Measurements from ENCODE around the gene USP25. TPM values are rescaled to one million over a fixed set of nuclear protein-coding genes. Genes with fewer than 3 reads are reported as not detected.

The USP25 gene
- total and polyA plus RNA-seq, 3 donors from 2014 or later, result 69.2 to 123 (median 69.9) TPM

DNA sequence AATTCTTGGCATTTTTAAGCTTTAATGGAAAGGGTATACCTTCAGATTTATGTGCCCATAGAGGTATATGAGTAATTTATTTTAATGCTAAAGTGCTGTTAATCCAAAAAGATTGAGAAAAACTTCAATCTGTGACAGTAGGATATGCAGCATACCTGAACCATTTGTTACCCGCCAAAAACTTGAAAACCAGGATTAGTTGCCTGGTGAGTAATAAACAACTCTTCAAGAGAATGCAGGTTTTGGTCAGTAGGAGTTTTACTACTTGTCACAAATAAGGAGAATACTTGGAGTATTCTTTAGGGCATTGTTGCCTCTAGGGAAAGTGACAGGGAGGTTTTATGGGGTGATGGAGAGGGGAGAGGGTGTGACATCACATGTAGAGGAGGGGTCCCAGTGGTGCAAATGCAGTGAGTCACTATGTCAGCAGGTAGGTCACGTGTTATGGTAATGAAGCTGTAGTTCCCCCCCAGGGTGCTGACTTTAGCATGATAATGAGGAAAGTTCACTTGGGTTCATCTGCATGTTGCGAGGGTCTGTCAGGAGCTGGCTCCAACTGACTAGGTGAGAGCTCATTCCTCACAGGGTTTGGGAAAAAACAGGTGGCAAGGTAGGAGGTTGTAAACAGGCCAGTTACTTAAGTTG is 23.1 kb downstream of the USP25 start:
- WGBS, 2 donors, result 89 to 95% methylated on average over 3 of the region's 3 CpGs
- TF ChIP-seq CTCF (IDR thresholded peaks at IDR 0.05) (no peak), POLR2A (IDR thresholded peaks at IDR 0.05) (no peak)
- H3K4me3 ChIP-seq, result no peak overlapping the region
- intact Hi-C loops (cut with DNase I; ENCODE audit: low total_unique reads), result no loop called here
- no peaks in the 10 kb centered on the region for H3K27me3 ChIP-seq
- no peak for DNase-seq
- no peaks in the 10 kb centered on the region for H3K36me3 ChIP-seq (ENCODE audit: low read depth, missing control alignments)
- H3K27ac ChIP-seq, result no peak overlapping the region
- no peaks in the 10 kb centered on the region for H3K9me3 ChIP-seq
- H3K4me1 ChIP-seq, result peaks cover 9% of the 10 kb centered on the region

DNA sequence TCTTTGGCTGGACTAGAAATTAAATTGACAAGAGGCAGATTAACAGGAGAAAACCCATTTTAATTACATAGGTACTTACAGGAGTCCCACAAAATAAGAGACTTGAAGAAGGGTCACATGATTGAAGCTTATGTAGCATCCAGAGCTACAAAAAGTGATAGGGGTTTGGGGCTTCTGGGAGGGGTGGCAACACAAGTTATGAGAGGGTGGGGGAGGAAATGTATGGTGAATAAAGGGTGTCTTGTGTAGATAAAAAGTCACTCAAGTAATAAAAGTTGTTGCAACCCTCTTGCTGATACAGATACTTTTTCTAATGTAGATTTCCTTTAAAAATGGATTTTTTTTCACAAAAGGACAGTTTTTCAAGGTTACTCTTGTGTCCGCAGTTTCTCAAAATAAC is 24.0 kb downstream of the USP25 start:
- Histone ChIP-seq H3K27ac (no peak overlapping the region), H3K9me3 (no peaks in the 10 kb centered on the region), H3K36me3 (ENCODE audit: low read depth, missing control alignments) (no peaks in the 10 kb centered on the region), H3K4me3 (no peak overlapping the region), H3K4me1 (peaks cover 9% of the 10 kb centered on the region), H3K27me3 (no peaks in the 10 kb centered on the region)
- no peak for TF ChIP-seq CTCF (IDR thresholded peaks at IDR 0.05)
- no peak for TF ChIP-seq POLR2A (IDR thresholded peaks at IDR 0.05)
- WGBS, 2 donors, result 59 to 84% methylated on average over 1 of the region's 1 CpG
- intact Hi-C loops (cut with DNase I; ENCODE audit: low total_unique reads), result no loop called here
- no peak for DNase-seq

- H3K9me3 ChIP-seq, result no peaks in the 10 kb centered on the region
- DNase-seq, result no peak
- intact Hi-C loops (cut with DNase I; ENCODE audit: low total_unique reads), result no loop called here
- no peak overlapping the region for H3K27ac ChIP-seq
- no peaks in the 10 kb centered on the region for H3K36me3 ChIP-seq (ENCODE audit: low read depth, missing control alignments)
- no peaks in the 10 kb centered on the region for H3K27me3 ChIP-seq
- peaks cover 2% of the 10 kb centered on the region for H3K4me1 ChIP-seq
- TF ChIP-seq CTCF (IDR thresholded peaks at IDR 0.05) (no peak), POLR2A (IDR thresholded peaks at IDR 0.05) (no peak)
- 61 to 64% methylated on average over 1 of the region's 1 CpG for WGBS, 2 donors
- H3K4me3 ChIP-seq, result no peak overlapping the region
These were observed 24.9 kb downstream of the USP25 start for GRCh38 chr21:15754640-15755039.

DNA sequence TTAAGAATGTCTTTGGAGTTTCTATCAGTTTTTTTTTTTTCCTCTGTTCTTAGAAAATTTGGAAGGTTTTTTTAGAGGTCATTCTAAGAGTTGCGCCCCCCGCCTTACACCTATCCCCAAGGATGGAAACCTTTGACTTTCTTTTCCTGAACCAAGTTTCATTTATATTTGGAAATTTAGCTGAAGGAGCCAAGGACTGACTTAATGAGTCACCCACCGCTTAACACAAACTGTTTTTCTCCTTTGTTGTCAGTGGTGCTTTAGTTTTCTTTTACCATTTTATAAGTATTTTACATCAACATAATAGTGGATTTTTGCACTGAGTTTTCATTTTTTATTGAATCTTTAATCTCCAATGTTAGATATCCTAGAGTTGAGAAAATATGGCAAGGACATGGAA is 25.3 kb downstream of the USP25 start:
- no peaks in the 10 kb centered on the region for H3K9me3 ChIP-seq
- TF ChIP-seq CTCF (IDR thresholded peaks at IDR 0.05) (no peak), POLR2A (IDR thresholded peaks at IDR 0.05) (no peak)
- H3K27ac ChIP-seq, result no peak overlapping the region
- H3K36me3 ChIP-seq (ENCODE audit: low read depth, missing control alignments), result no peaks in the 10 kb centered on the region
- DNase-seq, result no peak
- no peaks in the 10 kb centered on the region for H3K4me1 ChIP-seq
- WGBS, 2 donors, result 86 to 93% methylated on average over 3 of the region's 3 CpGs
- H3K4me3 ChIP-seq, result no peak overlapping the region
- intact Hi-C loops (cut with DNase I; ENCODE audit: low total_unique reads), result no loop called here
- H3K27me3 ChIP-seq, result no peaks in the 10 kb centered on the region

GRCh38 chr21:15759469-15759868 is 29.7 kb downstream of the USP25 start:
- intact Hi-C loops (cut with DNase I; ENCODE audit: low total_unique reads), result no loop called here
- TF ChIP-seq CTCF (IDR thresholded peaks at IDR 0.05), result no peak
- TF ChIP-seq POLR2A (IDR thresholded peaks at IDR 0.05), result no peak
- 90 to 94% methylated on average over 2 of the region's 2 CpGs for WGBS, 2 donors

More at GRCh38 chr21:15759469-15759868, 29.7 kb downstream of the USP25 start:
- Histone ChIP-seq H3K4me3 (no peak overlapping the region), H3K9me3 (no peaks in the 10 kb centered on the region), H3K27ac (no peak overlapping the region), H3K4me1 (no peaks in the 10 kb centered on the region), H3K36me3 (ENCODE audit: low read depth, missing control alignments) (no peaks in the 10 kb centered on the region), H3K27me3 (no peaks in the 10 kb centered on the region)
- DNase-seq, result no peak

Measured in testis (tissue), 3 donors.